Pancreas (tissue), 10 donors: ENCODE results near the gene TTYH1. TPM values are rescaled to one million over a fixed set of nuclear protein-coding genes. Genes with fewer than 3 reads are reported as not detected.
"Not testable (repeated sequence)": the region's sequence is repeated elsewhere in the genome, so short reads cannot be mapped to it uniquely, and the experiment has no call there.

Source experiments
- ATAC-seq, 4 donors: fragments of 200-7000 bp; cut with Tn5 transposase; one replicate each; pipeline versions ENCODE4 v1.8.0 to v1.9.1; 2020; ENCODE audit warnings: mild to moderate bottlenecking in 4 of 4, moderate library complexity in 4 of 4
- DNase-seq, 6 donors: peaks; one replicate each; pipeline ENCODE4 v3.0.0-alpha.2; 2020
- FAIRE-seq: peaks from 2 replicates; lab custom pipeline; 2012; peaks lifted over from hg19 to GRCh38; lab: Jason Lieb, UNC
- H3K27ac ChIP-seq, 4 donors: fragments of 200-600 bp; sonication (generic); 1 replicate in 3 of 4; 2 replicates in 1 of 4; pipeline versions ENCODE4 v1.5.0 to v1.8.0; 2020
- H3K27me3 ChIP-seq, 4 donors: fragments of 200-600 bp; one replicate each; pipeline ENCODE4 v1.8.0; 2021
- H3K36me3 ChIP-seq, 3 donors: fragments of 200-600 bp; sonication (generic) in 1 of 3; one replicate each; pipeline versions ENCODE4 v1.5.0 to v1.8.0; 2020 to 2021
- H3K4me1 ChIP-seq, 3 donors: fragments of 200-600 bp; one replicate each; pipeline ENCODE4 v1.8.0; 2021
- H3K4me3 ChIP-seq, 4 donors: fragments of 200-600 bp; sonication (generic) in 2 of 4; one replicate each; pipeline versions ENCODE4 v1.5.0 to v1.8.0; 2020 to 2021
- H3K9me3 ChIP-seq, 4 donors: fragments of 200-600 bp; one replicate each; pipeline ENCODE4 v1.8.0; 2021
- CTCF ChIP-seq, 4 donors: fragments of 200-600 bp; sonication (generic) in 3 of 4; IDR thresholded peaks; one replicate each; pipeline versions ENCODE4 v1.5.0 to v1.8.0; 2021; ENCODE audit warnings: antibody characterized with exemption in 4 of 4
- WGBS, 2 donors: extraction: QIAGEN DNeasy Blood & Tissue Kit; methylation state at CpG; one replicate each; pipeline ENCODE4 v1.1.7; 2013; 5-methylcytosine and 5-hydroxymethylcytosine counted together
- intact Hi-C, 3 donors: fragments of 100-400 bp; cut with DNase I; formaldehyde crosslinking; loops; one replicate each; pipeline versions ENCODE4 v1.11.1 to v1.14.2; 2022
- polyA plus RNA-seq, 2 donors: library from polyadenylated mRNA; stranded (reverse); fragments of 200-250 nt; gene quantifications; one replicate each; pipeline ENCODE4 v1.2.3, GENCODE V29; 2013
- total RNA-seq, 6 donors: library from RNA; stranded (reverse); fragmentation: NEBNext Ultra II Directional in 4 of 6; extraction: Animal tissue kit (Norgen Biotek cat#: 25700) in 4 of 6; gene quantifications; one replicate each; pipeline versions ENCODE4 v1.2.1 to v1.2.4, GENCODE V29; 2021 to 2023
- donor health status: healthy with polysubstance abuse.
- donor health status: DM: no; HTN: no; CAD: no; lungs with moderate emphysema.
- donor health status: DM: no; HTN: no; CAD: no.
- donor health status: control.
- donor health status: control.
- donor health status: Bipolar disorder and iron deficiency.
- donor health status: DM: yes; HTN: yes; CAD: no.
- donor health status: DM: no; HTN: no; CAD: no.
- donor health status: DM: no; HTN: no; CAD: no.
- donor health status: DM: yes; HTN: yes; CAD: no.

TTYH1 gene
- total and polyA plus RNA-seq, 8 donors, result 20.8 to 78.0 (median 27.0) TPM

DNA sequence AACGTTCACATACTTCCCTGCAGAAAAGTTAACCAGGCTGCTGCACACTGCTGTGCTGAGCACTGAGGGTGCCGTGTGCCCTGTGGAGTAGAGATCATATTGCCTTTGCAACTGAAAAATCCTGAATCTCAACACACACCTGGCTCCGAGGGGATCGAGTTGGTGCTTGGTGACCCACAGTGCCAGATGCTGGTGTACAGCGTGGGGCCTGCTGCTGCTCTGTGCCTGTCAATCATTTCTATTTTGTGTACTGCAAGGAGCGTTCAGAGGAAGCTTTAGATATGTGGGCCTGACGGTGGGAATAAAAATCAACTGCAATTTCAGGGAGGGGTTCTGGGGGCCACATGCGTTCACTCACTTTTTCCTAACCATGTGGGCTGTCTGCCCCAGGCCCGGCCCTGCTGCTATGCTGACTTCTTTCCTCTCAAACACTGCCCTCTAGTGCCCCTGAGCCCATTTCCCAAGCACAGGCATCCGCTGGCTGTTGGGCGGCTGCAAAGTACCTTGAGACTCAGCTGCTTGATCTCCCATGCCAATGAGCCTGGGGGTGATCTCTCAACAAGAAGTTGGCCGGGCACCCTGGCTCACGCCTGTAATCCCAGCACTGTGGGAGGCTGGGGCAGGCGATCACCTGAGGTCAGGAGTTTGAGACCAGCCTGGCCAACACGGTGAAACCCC is 24.0 kb downstream of the TTYH1 start:
- H3K9me3 ChIP-seq, result no peaks in the 10 kb centered on the region
- H3K4me1 ChIP-seq, result peaks cover 13 to 19% (median 16%) of the 10 kb centered on the region in 3 donors
- intact Hi-C loops, result no loop called here
- ATAC-seq, result peak; percentile 88 to 95 (median 90)
- no peak for FAIRE-seq
- WGBS, 2 donors, result 17 to 18% methylated on average over 15 of the region's 15 CpGs
- H3K27ac ChIP-seq, result peak overlapping the region in 3 of 4 donors; percentile 20 to 28 (median 22)
- peak; percentile 82 to 95 (median 92) for DNase-seq
- TF ChIP-seq CTCF (IDR thresholded peaks at IDR 0.05), result peak; percentile 34 to 55 (median 42)
- H3K27me3 ChIP-seq, result no peaks in the 10 kb centered on the region
- H3K4me3 ChIP-seq, result no peak overlapping the region
- H3K36me3 ChIP-seq, result no peaks in the 10 kb centered on the region

DNA sequence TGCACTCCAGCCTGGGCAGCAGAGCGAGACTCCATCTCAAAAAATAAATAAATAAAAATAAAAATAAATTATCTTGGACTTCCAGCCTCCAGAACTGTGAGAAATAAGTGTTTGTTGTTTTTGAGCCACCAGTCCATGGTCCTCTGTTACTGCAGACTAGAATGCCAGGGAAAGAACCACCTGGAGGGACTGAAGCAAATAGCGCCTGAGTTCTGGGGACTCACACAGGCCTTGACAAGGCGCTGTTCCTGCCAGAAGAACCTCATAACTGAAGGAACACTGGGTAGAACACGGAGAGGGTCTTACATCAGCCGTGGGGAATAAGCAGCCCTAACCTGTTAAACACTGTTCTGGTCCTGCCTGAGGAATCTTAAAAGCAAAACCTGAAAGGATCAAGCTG is 25.4 kb downstream of the TTYH1 start:
- H3K4me1 ChIP-seq, result peaks cover 11 to 15% (median 13%) of the 10 kb centered on the region in 3 donors
- WGBS, 2 donors, result 47 to 55% methylated on average over 5 of the region's 5 CpGs
- no peak overlapping the region for H3K4me3 ChIP-seq
- intact Hi-C loops, result no loop called here
- TF ChIP-seq CTCF (IDR thresholded peaks at IDR 0.05), result no peak
- no peaks in the 10 kb centered on the region for H3K9me3 ChIP-seq
- peak overlapping the region in 2 of 4 donors; percentile 0 to 44 for H3K27ac ChIP-seq
- H3K27me3 ChIP-seq, result no peaks in the 10 kb centered on the region
- ATAC-seq (peak; percentile 33 to 57 (median 48)), FAIRE-seq (no peak), DNase-seq (peak in 3 of 6 donors; percentile 7 to 52 (median 40))
- no peaks in the 10 kb centered on the region for H3K36me3 ChIP-seq

DNA sequence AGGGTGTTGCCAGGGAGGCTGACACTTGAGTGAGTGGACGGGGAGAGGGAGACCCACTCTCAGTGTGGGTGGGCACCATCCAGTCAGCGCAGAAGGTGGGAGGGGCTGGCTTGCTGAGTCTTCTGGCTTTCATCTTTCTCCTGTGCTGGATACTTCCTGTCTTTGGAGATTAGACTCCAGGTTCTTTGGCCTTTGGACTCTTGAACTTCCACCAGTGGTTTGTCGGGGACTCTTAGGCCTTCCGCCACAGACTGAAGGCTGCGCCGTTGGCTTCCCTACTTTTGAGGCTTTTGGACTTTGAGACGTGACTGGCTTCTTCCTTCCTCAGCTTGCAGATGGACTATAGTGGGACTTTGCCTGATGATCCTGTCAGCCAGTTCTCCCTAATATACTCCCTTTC is 29.5 kb downstream of the TTYH1 start:
- H3K27ac ChIP-seq, result no peak overlapping the region
- H3K36me3 ChIP-seq, result no peaks in the 10 kb centered on the region
- TF ChIP-seq CTCF (IDR thresholded peaks at IDR 0.05), result no peak
- no peaks in the 10 kb centered on the region for H3K27me3 ChIP-seq
- H3K9me3 ChIP-seq, result no peaks in the 10 kb centered on the region
- intact Hi-C loops, result no loop called here
- peaks cover 3 to 19% (median 18%) of the 10 kb centered on the region in 3 donors for H3K4me1 ChIP-seq
- FAIRE-seq (no peak), DNase-seq (peak in 3 of 6 donors; percentile 29 to 48 (median 36)), ATAC-seq (no peak)
- H3K4me3 ChIP-seq, result no peak overlapping the region
- WGBS, 2 donors, result 34 to 41% methylated on average over 7 of the region's 7 CpGs

DNA sequence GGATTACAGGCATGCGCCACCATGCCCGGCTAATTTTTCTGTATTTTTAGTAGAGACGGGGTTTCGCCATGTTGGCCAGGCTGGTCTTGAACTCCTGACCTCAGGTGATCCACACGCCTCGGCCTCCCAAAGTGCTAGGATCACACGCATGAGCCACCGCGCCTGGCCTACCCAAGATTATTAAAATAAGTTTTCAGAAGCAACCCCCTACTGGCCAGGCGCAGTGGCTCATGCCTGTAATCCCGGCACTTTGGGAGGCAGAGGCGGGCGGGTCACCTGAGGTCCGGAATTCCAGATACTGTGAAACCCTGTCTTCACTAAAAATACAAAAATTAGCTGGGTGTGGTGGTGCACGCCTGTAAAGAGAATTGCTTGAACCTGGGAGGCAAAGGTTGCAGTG is 31.1 kb downstream of the TTYH1 start:
- H3K27ac ChIP-seq, ATAC-seq, H3K9me3 ChIP-seq, H3K36me3 ChIP-seq, intact Hi-C loops, H3K27me3 ChIP-seq, H3K4me3 ChIP-seq, FAIRE-seq: not testable (repeated sequence)
- H3K4me1 ChIP-seq, result peaks cover 8 to 30% (median 16%) of the 10 kb centered on the region in 3 donors
- 55 to 68% methylated on average over 15 of the region's 15 CpGs for WGBS, 2 donors
- peak in 2 of 6 donors; percentile 34 to 35 for DNase-seq

DNA sequence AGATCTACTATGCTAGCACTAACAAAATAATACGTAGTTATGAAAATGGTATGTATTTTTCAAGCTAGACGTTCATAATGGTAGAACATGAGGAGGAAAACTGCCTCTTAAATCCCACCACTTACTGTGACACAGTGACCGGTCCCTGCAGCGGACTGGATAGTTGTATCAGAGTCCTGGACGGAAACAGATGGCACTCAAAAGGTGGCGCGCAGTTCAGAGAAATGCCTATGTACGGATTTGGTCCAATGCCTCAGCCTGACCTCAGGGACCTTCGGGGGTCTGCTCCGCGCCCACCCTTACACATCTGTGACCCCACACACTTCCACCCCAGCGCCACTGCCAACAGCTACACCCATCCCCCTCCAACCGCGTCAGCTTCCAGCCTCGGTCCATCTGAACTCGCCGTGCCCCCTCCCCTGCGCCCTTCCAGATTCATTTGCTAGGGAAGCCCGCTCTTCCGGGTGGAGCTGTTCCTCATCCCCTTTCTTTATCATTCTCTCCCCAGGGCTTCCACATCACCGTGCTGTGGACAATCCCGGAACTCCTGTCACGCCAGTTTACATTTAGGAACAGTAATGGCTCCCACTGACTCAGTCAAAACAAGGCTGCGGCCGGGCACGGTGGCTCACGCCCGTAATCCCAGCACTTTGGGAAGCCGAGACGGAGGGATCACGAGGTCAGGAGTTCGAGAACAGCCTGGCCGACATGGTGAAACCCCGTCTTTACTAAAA is 32.9 kb downstream of the TTYH1 start:
- Histone ChIP-seq H3K27ac (peak overlapping the region; percentile 91 to 99 (median 96)), H3K9me3 (no peaks in the 10 kb centered on the region), H3K4me1 (peaks cover 18 to 39% (median 25%) of the 10 kb centered on the region in 3 donors), H3K4me3 (peak overlapping the region; percentile 59 to 94 (median 77)), H3K27me3 (no peaks in the 10 kb centered on the region), H3K36me3 (peaks cover 4 to 15% (median 13%) of the 10 kb centered on the region in 3 donors)
- WGBS, 2 donors, result 0 to 1% methylated on average over 34 of the region's 34 CpGs
- TF ChIP-seq CTCF (IDR thresholded peaks at IDR 0.05), result no peak
- DNase-seq (peak in 5 of 6 donors; percentile 65 to 84 (median 74)), FAIRE-seq (no peak), ATAC-seq (peak; percentile 33 to 51 (median 47))
- intact Hi-C loops, result no loop called here
